Right cardiac atrium (tissue), 5 donors: ENCODE data around the gene ENTPD8. TPM values are rescaled to one million over a fixed set of nuclear protein-coding genes. Genes with fewer than 3 reads are reported as not detected.

Experiments used
- ATAC-seq, 2 donors: fragments of 200-7000 bp; cut with Tn5 transposase; one replicate each; pipeline versions ENCODE4 v1.8.0 to v1.9.1; 2020; ENCODE audit warnings: moderate library complexity in 2 of 2, mild to moderate bottlenecking in 1 of 2
- DNase-seq, 3 donors: peaks; one replicate each; pipeline ENCODE4 v3.0.0-alpha.2; 2020
- H3K27ac ChIP-seq: one replicate; pipeline ENCODE4 v1.5.1; 2013; ENCODE audit warnings: mild to moderate bottlenecking, low read length, control low read depth, moderate library complexity
- H3K27me3 ChIP-seq: one replicate; pipeline ENCODE4 v1.6.1; 2013; ENCODE audit not compliant: control insufficient read depth, insufficient read depth
- H3K4me1 ChIP-seq: one replicate; pipeline ENCODE4 v1.6.1; 2013; ENCODE audit warnings: low read length; ENCODE audit not compliant: control insufficient read depth, insufficient read depth
- H3K4me3 ChIP-seq: one replicate; pipeline ENCODE4 v1.5.1; 2013; ENCODE audit warnings: low read length, control low read depth
- H3K9me3 ChIP-seq: one replicate; pipeline ENCODE4 v1.6.1; 2013; ENCODE audit warnings: low read length; ENCODE audit not compliant: control insufficient read depth
- WGBS: extraction: QIAGEN DNeasy Blood & Tissue Kit; methylation state at CpG from one replicate; pipeline ENCODE4 v1.1.7; 2013; 5-methylcytosine and 5-hydroxymethylcytosine counted together
- intact Hi-C, 4 donors: fragments of 100-400 bp; cut with DNase I; formaldehyde crosslinking; loops; one replicate each; pipeline versions ENCODE4 v1.11.0 to v1.14.0; 2022 to 2023
- polyA plus RNA-seq: library from polyadenylated mRNA; stranded (reverse); fragments of 200-250 nt; gene quantifications from one replicate; pipeline ENCODE4 v1.2.3, GENCODE V29; 2013
- total RNA-seq, 4 donors: library from RNA; stranded (reverse); fragmentation: NEBNext Ultra II Directional; extraction: Animal tissue kit (Norgen Biotek cat#: 25700); gene quantifications; one replicate each; pipeline ENCODE4 v1.2.1, GENCODE V29; 2021
- donor health status: healthy with polysubstance abuse.
- donor health status: DM: no; HTN: yes; CAD: no.
- donor health status: DM: no; HTN: no; CAD: no.
- donor health status: DM: no; HTN: yes; CAD: no; lungs with severe emphysema.
- donor health status: DM: yes; HTN: yes; CAD: no.

The ENTPD8 gene
- total and polyA plus RNA-seq, 5 donors, result not detected

- no peaks in the 10 kb centered on the region for H3K9me3 ChIP-seq
- DNase-seq, result peak; percentile 18 to 59 (median 23)
- H3K4me3 ChIP-seq, result no peak overlapping the region
- no peaks in the 10 kb centered on the region for H3K27me3 ChIP-seq
- intact Hi-C loops, result no loop called here
- H3K27ac ChIP-seq, result no peak overlapping the region
- H3K4me1 ChIP-seq, result no peaks in the 10 kb centered on the region
- no peak for ATAC-seq
- 84% methylated on average over 18 of the region's 18 CpGs for WGBS
Measured at GRCh38 chr9:137449931-137450538, 8.9 kb upstream of the ENTPD8 start.

GRCh38 chr9:137449081-137449844 lies 8.1 kb upstream of the ENTPD8 start:
- Histone ChIP-seq H3K27me3 (no peaks in the 10 kb centered on the region), H3K4me3 (no peak overlapping the region), H3K9me3 (no peaks in the 10 kb centered on the region), H3K4me1 (no peaks in the 10 kb centered on the region), H3K27ac (no peak overlapping the region)
- DNase-seq, result peak; percentile 10 to 48 (median 33)
- ATAC-seq, result no peak
- 86% methylated on average over 36 of the region's 36 CpGs for WGBS
- intact Hi-C loops, result no loop called here

GRCh38 chr9:137448602-137448962 lies 7.4 kb upstream of the ENTPD8 start:
- DNase-seq (peak in 2 of 3 donors; percentile 28 to 50), ATAC-seq (no peak)
- WGBS, result 92% methylated on average over 16 of the region's 16 CpGs
- Histone ChIP-seq H3K4me1 (no peaks in the 10 kb centered on the region), H3K4me3 (no peak overlapping the region), H3K27ac (no peak overlapping the region), H3K27me3 (no peaks in the 10 kb centered on the region), H3K9me3 (no peaks in the 10 kb centered on the region)
- intact Hi-C loops, result no loop called here

GRCh38 chr9:137447722-137448601 lies 6.8 kb upstream of the ENTPD8 start:
- peak; percentile 18 to 64 (median 55) for DNase-seq
- no peak overlapping the region for H3K4me3 ChIP-seq
- no peaks in the 10 kb centered on the region for H3K4me1 ChIP-seq
- intact Hi-C loops, result no loop called here
- ATAC-seq, result peak in 1 of 2 donors; percentile 16
- H3K27me3 ChIP-seq, result no peaks in the 10 kb centered on the region
- WGBS, result 82% methylated on average over 27 of the region's 27 CpGs
- H3K9me3 ChIP-seq, result no peaks in the 10 kb centered on the region
- no peak overlapping the region for H3K27ac ChIP-seq

- 73% methylated on average over 21 of the region's 21 CpGs for WGBS
- Histone ChIP-seq H3K9me3 (no peaks in the 10 kb centered on the region), H3K4me3 (no peak overlapping the region), H3K27ac (no peak overlapping the region), H3K27me3 (no peaks in the 10 kb centered on the region), H3K4me1 (no peaks in the 10 kb centered on the region)
- DNase-seq (peak; percentile 16 to 59 (median 57)), ATAC-seq (peak in 1 of 2 donors; percentile 5)
- intact Hi-C loops, result no loop called here
Measured at GRCh38 chr9:137446851-137447471, 5.8 kb upstream of the ENTPD8 start.

DNA sequence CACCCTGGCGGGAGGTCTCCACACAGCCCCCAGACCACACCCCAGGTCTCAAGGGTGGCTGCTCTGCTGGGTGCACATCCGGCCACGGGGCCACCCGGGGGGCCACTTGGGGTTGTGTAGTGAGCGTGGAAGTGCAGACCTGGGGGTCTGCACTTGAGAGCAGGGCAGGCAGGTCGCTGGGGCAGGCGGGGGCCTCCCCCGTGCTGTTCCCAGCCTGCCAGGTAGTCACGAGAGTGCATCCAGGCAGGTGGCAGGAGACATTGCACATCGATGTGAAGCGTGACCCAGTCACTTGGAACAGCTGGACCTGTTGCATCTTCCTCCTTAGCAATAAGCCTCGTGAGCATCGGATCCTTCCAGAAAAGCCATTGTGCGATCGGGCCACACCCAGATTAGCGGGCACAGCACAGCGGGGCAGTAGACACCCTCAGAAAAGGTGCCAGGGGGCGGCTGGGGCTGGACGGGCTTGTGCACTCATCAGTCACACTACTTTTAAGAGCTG lies 4.8 kb upstream of the ENTPD8 start:
- no peaks in the 10 kb centered on the region for H3K4me1 ChIP-seq
- intact Hi-C loops, result no loop called here
- H3K27ac ChIP-seq, result no peak overlapping the region
- peak; percentile 14 to 55 (median 36) for DNase-seq
- ATAC-seq, result peak in 1 of 2 donors; percentile 10
- no peaks in the 10 kb centered on the region for H3K27me3 ChIP-seq
- H3K9me3 ChIP-seq, result no peaks in the 10 kb centered on the region
- no peak overlapping the region for H3K4me3 ChIP-seq
- 60% methylated on average over 19 of the region's 19 CpGs for WGBS

DNA sequence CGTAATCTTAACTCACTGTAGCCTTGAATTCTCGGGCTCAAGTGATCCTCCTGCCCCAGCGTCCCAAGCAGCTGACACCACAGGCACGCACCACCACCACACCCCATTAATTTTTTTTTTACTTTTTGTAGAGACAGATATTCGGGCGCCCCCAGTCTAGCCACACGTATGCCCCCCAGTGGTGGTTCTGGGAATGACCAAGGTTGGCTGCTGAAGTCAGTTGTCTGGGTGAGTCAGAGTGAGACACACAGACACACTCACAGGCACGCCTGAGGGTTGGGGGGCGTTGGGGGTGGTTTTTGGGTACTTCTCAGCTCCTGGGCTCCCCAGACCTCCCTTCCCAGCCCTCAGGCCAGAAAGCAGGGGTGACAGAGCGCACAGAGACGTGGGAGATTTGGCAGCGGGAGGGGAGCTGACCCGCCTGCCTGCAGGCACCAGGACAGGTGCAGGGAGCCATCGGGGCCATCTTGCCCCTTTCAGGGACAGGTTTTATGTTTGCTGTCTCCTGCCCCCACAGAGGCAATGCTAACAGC lies 4.2 kb upstream of the ENTPD8 start:
- Histone ChIP-seq H3K9me3 (no peaks in the 10 kb centered on the region), H3K4me1 (no peaks in the 10 kb centered on the region), H3K27me3 (no peaks in the 10 kb centered on the region), H3K4me3 (no peak overlapping the region), H3K27ac (no peak overlapping the region)
- intact Hi-C loops, result no loop called here
- 18% methylated on average over 14 of the region's 14 CpGs for WGBS
- peak; percentile 76 to 92 (median 90) for DNase-seq
- ATAC-seq, result peak; percentile 47 to 60

- H3K9me3 ChIP-seq, result no peaks in the 10 kb centered on the region
- 86% methylated on average over 14 of the region's 14 CpGs for WGBS
- DNase-seq, result no peak
- ATAC-seq, result no peak
- intact Hi-C loops, result no loop called here
- H3K27me3 ChIP-seq, result no peaks in the 10 kb centered on the region
- H3K4me1 ChIP-seq, result no peaks in the 10 kb centered on the region
- no peak overlapping the region for H3K27ac ChIP-seq
- H3K4me3 ChIP-seq, result no peak overlapping the region
Measured at GRCh38 chr9:137444106-137444790, 3.1 kb upstream of the ENTPD8 start.

DNA sequence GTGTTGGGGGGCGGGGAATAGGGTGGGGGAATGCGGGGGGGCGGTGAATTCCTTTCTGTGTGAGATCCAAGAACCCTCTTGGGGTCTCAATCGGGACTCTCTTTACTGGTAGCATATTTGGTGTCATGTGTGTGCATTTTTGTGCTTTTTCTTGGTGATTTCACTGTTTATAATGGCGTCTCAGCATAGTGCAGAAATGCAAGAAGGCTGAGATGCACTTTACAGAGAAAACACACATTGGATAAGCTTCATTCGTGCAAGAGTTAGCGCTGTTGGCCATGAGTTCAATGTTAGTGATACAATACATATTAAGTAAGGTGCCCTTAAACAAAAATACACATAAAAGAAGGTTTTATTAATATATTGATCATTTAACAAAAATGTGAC lies 771 bp upstream of the ENTPD8 start:
- no peaks in the 10 kb centered on the region for H3K27me3 ChIP-seq
- intact Hi-C loops, result no loop called here
- 18% methylated on average over 7 of the region's 7 CpGs for WGBS
- H3K27ac ChIP-seq, result no peak overlapping the region
- no peak for DNase-seq
- no peak for ATAC-seq
- H3K9me3 ChIP-seq, result no peaks in the 10 kb centered on the region
- H3K4me3 ChIP-seq, result peak overlapping the region; percentile 51
- no peaks in the 10 kb centered on the region for H3K4me1 ChIP-seq

DNA sequence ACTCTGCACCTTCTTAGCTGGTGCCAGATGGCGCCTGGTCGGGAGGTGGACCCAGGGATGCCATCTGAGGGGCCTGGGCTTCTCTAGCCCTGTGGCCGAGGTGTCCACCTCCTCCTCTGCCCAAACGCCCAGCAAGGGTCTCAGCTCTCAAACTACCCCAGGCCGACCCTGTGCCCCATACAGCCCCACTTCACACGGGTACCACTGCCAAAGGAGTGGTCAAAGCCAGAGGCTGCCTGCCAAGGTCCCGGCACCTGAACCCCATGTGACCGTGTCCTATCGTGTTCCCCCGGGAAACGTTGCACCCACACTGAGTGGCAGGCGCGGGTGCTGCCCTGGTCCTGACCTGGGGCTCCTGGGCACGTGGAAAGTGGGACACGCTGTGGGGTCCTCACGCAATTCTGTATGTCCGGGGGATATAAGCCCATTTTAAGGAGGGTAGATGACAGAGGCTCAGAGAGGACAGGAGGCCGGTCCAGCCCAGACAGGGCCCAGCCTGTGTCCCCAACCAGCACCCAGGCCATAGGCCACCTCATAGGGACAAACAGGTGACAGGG lies 1.9 kb downstream of the ENTPD8 start:
- intact Hi-C loops, result no loop called here
- peak; percentile 9 to 41 (median 34) for DNase-seq
- no peaks in the 10 kb centered on the region for H3K4me1 ChIP-seq
- no peaks in the 10 kb centered on the region for H3K9me3 ChIP-seq
- 69% methylated on average over 18 of the region's 18 CpGs for WGBS
- H3K27ac ChIP-seq, result no peak overlapping the region
- no peaks in the 10 kb centered on the region for H3K27me3 ChIP-seq
- no peak overlapping the region for H3K4me3 ChIP-seq
- no peak for ATAC-seq
